ENCODE data around the gene BABAM2.

The BABAM2 gene

GRCh38 chr2:28163627-28164279, 273.2 kb downstream of the BABAM2 start:
- DNase-seq (ENCODE audit: low spot score) = no peak

- no peak for DNase-seq (ENCODE audit: low spot score)
These were observed 273.8 kb downstream of the BABAM2 start for GRCh38 chr2:28164280-28164801.

DNA sequence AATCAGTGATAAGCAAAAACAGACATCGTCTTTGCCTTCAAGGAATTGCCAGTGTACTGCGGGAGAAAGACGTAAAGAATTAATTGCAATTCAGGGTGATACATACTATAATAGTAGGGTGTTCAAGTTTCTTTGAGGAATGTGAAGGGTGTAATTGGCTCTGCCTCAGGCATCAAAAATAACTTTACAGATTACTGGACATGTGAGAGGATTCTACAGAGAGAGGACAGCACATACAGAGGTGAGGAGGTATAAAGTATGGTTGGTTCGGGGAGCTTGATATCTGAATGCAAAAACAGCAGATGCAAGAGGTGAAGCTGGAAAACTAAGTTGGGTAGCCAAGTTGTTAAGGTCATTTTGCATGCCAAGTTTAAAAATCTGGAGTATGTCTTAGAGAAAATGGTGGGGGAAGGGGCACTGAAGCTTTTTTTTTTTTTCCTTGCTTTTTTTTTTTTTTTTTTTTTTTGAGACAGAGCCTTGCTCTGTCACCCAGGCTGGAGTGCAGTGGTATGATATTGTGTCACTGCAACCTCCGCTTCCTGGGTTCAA, 274.6 kb downstream of the BABAM2 start:
- DNase-seq (ENCODE audit: low spot score) = no peak

DNA sequence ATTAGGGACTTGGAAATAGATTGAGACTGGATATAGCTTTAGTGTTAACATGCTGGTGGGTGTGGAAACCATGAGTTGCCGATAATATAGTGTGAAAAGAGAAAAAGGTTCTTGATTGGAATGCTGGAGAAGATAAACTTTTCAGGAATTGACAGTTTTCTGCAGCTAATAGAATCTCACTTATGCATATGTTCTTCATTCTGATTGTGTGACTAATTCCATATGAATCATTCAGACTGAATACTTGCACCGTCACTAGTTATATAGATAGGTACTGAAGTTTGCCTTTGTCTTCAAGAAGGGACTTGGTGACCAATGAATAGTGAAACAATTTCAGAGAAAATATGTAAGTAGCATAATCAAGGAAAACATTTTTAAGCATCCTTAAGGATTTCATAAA, 276.4 kb downstream of the BABAM2 start:
- DNase-seq (ENCODE audit: low spot score) = no peak

- no peak for DNase-seq (ENCODE audit: low spot score)
These were observed 277.8 kb downstream of the BABAM2 start for GRCh38 chr2:28168376-28168775.

DNA sequence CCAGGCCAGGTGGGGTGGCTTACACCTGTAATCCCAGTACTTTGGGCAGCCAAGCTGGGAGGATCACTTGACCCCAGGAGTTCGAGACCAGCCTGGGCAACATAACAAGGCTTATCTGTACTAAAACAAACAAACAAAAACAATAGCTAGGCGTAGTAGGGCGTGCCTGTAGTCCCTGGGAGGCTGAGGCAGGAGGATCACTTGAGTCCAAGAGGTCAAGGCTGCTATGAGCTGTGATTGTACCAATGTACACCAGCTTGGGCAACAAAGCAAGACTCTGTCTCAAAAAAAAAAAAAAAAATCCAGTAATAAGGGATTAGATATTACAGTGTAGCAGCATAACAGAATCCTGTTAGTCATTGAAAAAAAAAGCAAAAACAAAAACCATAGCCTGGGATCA, 279.0 kb downstream of the BABAM2 start:
- DNase-seq (ENCODE audit: low spot score) = no peak

DNA sequence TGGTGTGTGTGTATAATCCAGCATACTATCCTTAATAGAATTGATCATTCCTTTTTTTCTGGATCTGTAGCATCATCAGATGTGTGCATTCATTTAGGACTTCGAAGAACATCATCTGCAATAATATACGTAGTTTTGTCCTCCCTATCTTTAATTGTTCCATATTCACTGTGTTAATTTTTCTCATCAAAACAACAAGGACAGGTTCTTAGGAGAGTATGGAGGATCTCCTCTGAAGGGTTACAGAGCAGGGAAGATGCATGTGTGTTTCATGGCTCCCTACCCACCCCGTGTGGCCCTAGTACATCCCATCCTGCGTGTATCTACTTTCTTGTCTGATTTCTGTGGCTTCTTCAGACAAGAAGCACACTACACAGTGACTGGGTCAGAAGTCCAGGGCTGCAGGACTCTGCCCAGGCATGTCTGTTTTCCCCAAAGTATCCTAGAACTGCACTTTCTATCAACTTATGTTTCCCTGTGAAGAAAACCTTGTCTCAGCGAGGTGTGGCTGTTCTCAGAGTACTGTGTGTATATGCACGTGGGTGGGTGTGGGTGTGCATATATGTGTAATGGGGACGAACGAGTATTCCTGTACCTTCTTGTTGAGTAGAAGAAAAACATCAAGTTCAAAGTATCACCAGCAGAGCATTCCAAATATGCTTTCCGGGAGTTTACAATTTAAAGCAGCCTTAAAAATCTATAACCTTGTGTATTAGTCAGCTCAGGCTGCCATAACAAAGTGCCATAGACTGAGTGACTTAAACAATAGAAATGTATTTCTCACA, 281.8 kb downstream of the BABAM2 start:
- DNase-seq (ENCODE audit: low spot score) = no peak

DNA sequence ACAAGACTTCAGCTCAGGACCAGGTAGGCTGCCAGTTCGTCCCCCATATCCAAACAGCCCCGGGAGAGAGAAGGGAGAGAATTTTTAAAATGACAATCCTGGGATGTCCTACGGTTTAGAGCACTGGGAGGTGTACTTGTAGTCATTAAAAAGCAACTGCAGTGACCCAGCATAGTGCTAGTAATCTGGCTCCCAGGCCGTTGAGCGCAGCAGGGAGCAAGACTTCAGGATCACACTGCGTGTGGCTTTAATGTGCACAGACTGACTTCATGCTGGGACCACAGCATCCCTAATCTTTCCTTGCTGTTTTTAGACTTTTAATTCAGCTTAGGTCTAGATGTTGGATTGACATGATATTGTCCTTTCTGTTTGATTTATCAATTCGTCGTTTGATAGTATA, 282.8 kb downstream of the BABAM2 start:
- no peak for DNase-seq (ENCODE audit: low spot score)

- no peak for DNase-seq (ENCODE audit: low spot score)
These were observed 283.7 kb downstream of the BABAM2 start for GRCh38 chr2:28174211-28174610.

GRCh38 chr2:28175028-28175427, 284.5 kb downstream of the BABAM2 start:
- no peak for DNase-seq (ENCODE audit: low spot score)

- DNase-seq (ENCODE audit: low spot score) = no peak
These were observed 288.4 kb downstream of the BABAM2 start for GRCh38 chr2:28178946-28179345.

DNA sequence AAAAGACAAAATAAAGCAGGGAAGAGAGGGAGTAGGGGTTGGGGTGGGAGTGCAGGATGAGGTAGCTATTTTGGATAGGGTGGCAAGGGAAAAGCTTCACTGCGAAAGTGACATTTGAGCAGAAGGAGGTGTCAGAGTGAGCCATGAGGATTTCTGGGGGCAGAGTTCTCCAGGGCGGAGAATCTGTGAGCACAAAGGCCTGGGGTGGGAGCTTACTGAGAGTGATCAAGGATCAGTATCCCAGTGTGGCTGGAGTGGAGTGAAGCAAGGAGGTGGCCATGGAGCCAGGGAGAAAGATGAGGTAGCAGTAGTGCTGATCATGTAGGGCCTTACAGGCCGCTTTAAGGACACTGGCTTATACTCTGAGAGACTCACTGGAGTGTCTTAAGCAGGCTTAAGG, 291.3 kb downstream of the BABAM2 start:
- DNase-seq (ENCODE audit: low spot score) = no peak

DNA sequence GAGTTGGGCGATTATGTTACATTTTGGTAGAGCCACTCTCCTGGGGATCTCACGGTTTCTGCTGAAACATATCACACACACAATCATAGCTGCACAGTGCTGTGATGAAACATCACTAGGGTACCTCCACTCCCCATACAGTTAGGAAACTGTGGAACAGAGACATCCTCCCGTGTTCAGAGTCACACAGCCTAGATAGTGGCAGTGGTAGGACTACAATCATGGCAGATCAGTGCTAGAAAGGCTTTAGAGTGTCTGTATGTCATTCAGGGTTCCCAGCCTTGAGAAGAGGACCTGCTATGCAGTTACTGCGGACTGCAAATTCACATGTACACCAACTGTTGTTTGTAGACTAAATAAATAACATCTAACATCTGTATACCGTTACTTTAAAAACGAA, 291.8 kb downstream of the BABAM2 start:
- no peak for DNase-seq (ENCODE audit: low spot score)

- DNase-seq (ENCODE audit: low spot score) = no peak
These were observed 294.6 kb downstream of the BABAM2 start for GRCh38 chr2:28185153-28185552.

GRCh38 chr2:28185891-28186290, 295.4 kb downstream of the BABAM2 start:
- DNase-seq (ENCODE audit: low spot score) = no peak

GRCh38 chr2:28187186-28187585, 296.7 kb downstream of the BABAM2 start:
- DNase-seq (ENCODE audit: low spot score) = no peak

DNA sequence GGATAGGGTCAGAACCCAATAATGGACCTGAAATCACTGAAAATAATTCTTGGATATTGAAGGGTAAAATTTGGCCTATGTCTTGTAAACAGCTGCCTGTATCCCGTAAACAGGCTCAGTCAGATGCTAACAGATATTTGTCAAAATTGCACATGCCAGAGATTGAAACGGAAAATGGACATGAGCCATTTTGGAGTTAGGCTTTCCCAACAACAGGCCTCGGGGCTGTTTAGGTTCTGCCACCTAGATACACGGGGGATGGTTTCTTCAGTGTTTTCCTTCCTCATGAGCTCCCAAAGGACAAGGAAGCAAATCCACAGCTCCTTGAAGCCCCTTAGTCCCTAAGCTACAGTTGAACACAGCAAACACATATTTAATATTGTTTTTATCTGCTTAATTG, 297.9 kb downstream of the BABAM2 start:
- no peak for DNase-seq (ENCODE audit: low spot score)

DNA sequence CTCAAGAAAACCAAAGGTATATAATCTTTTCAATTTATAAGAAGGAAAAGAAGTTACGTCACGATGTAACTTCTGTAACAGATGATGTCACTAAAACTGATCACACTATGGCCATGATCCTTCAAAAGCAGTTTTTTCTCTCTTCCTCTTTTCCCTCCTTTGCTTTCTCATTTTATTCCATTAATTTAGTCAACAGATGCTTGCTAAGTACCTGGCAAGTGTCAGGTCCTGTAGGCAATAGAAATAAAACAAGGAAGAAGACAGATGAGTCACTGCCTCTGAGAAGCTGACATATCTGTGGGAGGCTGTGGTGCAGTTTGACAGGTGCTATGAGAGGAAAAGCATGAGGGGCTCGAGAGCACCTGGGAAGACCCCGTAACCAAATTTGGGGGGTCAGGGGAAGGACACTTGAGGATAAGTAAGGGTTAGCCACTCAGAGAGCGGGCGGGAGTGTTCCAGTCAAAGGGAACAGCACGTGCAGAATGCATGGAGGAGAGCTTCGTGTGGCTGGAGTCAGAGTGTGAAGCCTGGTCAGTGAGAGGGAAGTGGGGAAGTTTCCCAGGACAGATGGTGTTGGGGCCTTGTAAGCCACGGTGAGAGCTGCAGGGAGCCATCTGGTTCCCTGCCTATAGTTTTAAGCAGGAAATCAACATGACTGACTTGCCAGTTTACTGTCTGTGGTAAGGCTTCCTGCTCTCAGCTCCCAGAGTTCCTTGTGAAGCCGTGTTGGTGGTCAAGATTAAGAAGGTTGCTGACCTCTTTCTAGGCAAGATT, 303.3 kb downstream of the BABAM2 start:
- no peak for DNase-seq (ENCODE audit: low spot score)

GRCh38 chr2:28199995-28200679, 309.6 kb downstream of the BABAM2 start:
- no peak for DNase-seq (ENCODE audit: low spot score)

- DNase-seq (ENCODE audit: low spot score) = no peak
These were observed 311.2 kb downstream of the BABAM2 start for GRCh38 chr2:28201671-28202180.

GRCh38 chr2:28202719-28203118, 312.2 kb downstream of the BABAM2 start:
- DNase-seq (ENCODE audit: low spot score) = no peak

DNA sequence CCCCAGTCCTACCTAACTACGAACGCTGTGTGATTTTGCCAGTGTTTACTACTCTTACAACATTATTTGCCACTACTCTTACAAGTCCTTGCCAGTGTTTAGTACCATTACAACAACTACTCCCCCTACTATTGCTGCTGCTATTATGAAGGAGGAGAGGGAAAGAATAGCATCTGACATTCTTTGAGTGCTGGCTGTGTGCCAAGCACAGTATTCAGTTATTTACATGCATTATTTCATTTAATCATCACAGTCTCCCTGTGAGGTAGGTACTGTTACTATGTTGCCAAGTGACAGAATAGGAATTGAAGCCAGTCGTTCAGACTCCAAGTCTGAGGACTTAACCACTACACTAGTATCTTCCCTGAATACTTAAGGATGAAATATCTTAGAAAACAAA, 316.2 kb downstream of the BABAM2 start:
- DNase-seq (ENCODE audit: low spot score) = no peak
